ENCODE results near the gene WDPCP. TPM values are rescaled to one million over a fixed set of nuclear protein-coding genes. Genes with fewer than 3 reads are reported as not detected.
"Not testable (repeated sequence)": the region's sequence is repeated elsewhere in the genome, so short reads cannot be mapped to it uniquely, and the experiment has no call there.

WDPCP gene
- total RNA-seq, 2 experiments from 2014 or later, result 4.4 to 5.0 TPM

DNA sequence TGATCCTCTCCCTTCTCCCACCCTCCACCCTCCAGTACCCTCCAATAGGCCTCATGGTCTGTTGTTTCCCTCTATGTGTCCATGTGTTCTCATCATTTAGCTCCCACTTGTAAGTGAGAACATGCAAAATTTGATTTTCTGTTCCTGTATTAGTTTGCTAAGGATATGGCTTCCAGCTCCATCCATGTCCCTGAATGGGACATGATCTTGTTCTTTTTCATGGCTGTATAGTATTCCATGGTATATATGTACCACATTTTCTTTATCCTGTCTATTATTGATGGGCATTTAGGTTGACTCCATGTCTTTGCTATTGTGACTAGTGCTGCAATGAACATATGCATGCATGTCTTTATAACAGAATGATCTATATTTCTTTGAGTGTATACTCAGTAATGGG, 451.6 kb downstream of the WDPCP start:
- POLR2A ChIA-PET; intact Hi-C loops (cut with micrococcal nuclease); H3K36me3 Mint-ChIP-seq; H3K27me3 Mint-ChIP-seq; H3K27ac Mint-ChIP-seq; H3K4me1 Mint-ChIP-seq (ENCODE audit: low read depth); H3K4me3 Mint-ChIP-seq; CTCF ChIA-PET; DNase-seq: not testable (repeated sequence)
- peaks cover 68% of the 10 kb centered on the region for H3K9me3 Mint-ChIP-seq

DNA sequence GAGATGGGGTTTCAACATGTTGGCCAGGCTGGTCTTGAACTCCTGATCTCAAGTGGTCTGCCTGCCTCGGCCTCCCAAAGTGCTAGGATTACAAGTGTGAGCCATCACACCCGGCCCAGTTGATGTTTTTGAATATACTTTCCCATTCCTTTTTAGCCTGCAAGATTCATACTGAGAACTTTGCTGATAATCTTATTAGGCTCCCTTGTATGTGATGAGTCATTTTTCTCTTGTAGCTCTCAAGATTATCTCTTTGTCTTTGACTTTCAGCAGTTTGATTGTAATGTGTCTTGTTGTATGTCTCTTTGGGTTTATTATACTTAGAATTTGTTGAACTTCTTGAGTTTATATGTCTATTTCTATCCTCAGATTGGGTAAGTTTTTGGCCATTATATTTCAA, 456.3 kb downstream of the WDPCP start:
- DNase-seq, result no peak
- intact Hi-C loops (cut with micrococcal nuclease), result no loop called here
- H3K9me3 Mint-ChIP-seq, result peaks cover 46% of the 10 kb centered on the region
- no peaks in the 10 kb centered on the region for H3K36me3 Mint-ChIP-seq
- H3K27me3 Mint-ChIP-seq, result no peaks in the 10 kb centered on the region
- ChIA-PET POLR2A (no interaction called here), CTCF (no interaction called here)
- H3K4me3 Mint-ChIP-seq, result no peak overlapping the region
- no peak overlapping the region for H3K27ac Mint-ChIP-seq
- no peaks in the 10 kb centered on the region for H3K4me1 Mint-ChIP-seq (ENCODE audit: low read depth)

- peaks cover 39% of the 10 kb centered on the region for H3K9me3 Mint-ChIP-seq
- intact Hi-C loops (cut with micrococcal nuclease), result no loop called here
- H3K27ac Mint-ChIP-seq, result no peak overlapping the region
- H3K36me3 Mint-ChIP-seq, result no peaks in the 10 kb centered on the region
- DNase-seq, result no peak
- no peaks in the 10 kb centered on the region for H3K27me3 Mint-ChIP-seq
- no peak overlapping the region for H3K4me3 Mint-ChIP-seq
- POLR2A ChIA-PET, result no interaction called here
- no peaks in the 10 kb centered on the region for H3K4me1 Mint-ChIP-seq (ENCODE audit: low read depth)
- CTCF ChIA-PET, result no interaction called here
Observed at GRCh38 chr2:63131196-63131595, 457.1 kb downstream of the WDPCP start.

DNA sequence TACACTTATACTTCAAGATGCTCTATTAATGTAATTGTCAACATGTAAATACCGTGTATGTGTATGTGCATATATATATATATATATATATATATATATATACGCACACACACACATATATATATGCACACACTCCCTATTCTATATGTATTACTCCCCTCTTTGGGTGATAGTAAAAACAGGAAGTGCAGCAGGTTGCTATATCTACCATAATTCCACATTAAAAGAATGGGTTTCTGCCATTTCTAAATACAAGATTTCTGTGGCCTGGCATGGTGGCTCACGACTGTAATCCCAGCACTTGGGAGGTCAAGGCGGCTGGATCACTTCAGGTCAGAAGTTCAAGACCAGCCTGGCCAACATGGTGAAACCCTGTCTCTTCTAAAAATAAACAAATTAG, 460.7 kb downstream of the WDPCP start:
- ChIA-PET POLR2A (no interaction called here), CTCF (no interaction called here)
- H3K4me1 Mint-ChIP-seq (ENCODE audit: low read depth), result no peaks in the 10 kb centered on the region
- no peaks in the 10 kb centered on the region for H3K36me3 Mint-ChIP-seq
- intact Hi-C loops (cut with micrococcal nuclease), result no loop called here
- no peaks in the 10 kb centered on the region for H3K27me3 Mint-ChIP-seq
- no peak for DNase-seq
- H3K27ac Mint-ChIP-seq, result no peak overlapping the region
- H3K4me3 Mint-ChIP-seq, result no peak overlapping the region
- peaks cover 24% of the 10 kb centered on the region for H3K9me3 Mint-ChIP-seq

DNA sequence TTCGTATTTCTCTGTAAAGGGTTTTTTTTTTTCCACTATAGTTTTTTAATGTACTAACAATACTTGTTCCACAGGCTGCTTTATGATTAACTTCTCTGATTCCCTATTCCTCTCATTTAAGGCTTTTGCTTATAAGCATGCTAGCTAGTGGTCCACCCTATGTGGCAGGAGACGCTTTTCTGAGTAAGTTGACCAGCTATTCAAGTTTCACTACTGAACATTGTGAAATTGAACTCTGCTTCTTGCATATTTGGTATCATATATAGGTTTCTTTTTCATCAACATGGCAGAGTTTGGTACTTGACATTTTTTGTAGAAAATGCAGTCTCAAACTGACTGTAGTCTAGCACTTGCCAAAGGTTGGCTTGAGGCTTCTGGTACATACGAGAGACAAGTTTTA, 463.4 kb downstream of the WDPCP start:
- DNase-seq, result no peak
- intact Hi-C loops (cut with micrococcal nuclease), result no loop called here
- ChIA-PET POLR2A (no interaction called here), CTCF (no interaction called here)
- Mint-ChIP-seq H3K4me1 (ENCODE audit: low read depth) (no peaks in the 10 kb centered on the region), H3K36me3 (peaks cover 5% of the 10 kb centered on the region), H3K27me3 (no peaks in the 10 kb centered on the region), H3K4me3 (no peak overlapping the region), H3K27ac (no peak overlapping the region), H3K9me3 (peaks cover 6% of the 10 kb centered on the region)

DNA sequence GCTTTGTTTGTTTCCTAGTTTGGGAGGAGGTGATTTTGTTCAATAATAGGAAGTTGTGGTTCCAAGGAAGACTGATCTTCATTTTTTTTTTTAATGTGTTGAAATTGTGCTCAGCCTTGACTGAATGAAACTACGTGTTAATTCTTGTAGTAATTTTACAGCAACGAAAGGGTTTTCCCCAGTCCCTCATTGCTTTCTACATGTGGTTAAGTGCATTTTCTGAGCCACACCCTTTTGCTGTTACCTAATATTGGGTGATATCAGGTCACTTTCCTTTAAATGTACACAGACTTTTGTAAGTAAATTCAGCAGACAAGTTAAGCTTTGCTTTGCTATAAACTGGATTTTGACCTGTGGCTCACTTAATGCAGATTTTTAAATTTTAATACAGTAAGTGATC, 464.1 kb downstream of the WDPCP start:
- Mint-ChIP-seq H3K4me1 (ENCODE audit: low read depth) (no peaks in the 10 kb centered on the region), H3K36me3 (peaks cover 5% of the 10 kb centered on the region), H3K9me3 (peaks cover 4% of the 10 kb centered on the region), H3K4me3 (no peak overlapping the region), H3K27ac (no peak overlapping the region), H3K27me3 (no peaks in the 10 kb centered on the region)
- POLR2A ChIA-PET, result no interaction called here
- DNase-seq, result no peak
- CTCF ChIA-PET, result no interaction called here
- intact Hi-C loops (cut with micrococcal nuclease), result no loop called here

DNA sequence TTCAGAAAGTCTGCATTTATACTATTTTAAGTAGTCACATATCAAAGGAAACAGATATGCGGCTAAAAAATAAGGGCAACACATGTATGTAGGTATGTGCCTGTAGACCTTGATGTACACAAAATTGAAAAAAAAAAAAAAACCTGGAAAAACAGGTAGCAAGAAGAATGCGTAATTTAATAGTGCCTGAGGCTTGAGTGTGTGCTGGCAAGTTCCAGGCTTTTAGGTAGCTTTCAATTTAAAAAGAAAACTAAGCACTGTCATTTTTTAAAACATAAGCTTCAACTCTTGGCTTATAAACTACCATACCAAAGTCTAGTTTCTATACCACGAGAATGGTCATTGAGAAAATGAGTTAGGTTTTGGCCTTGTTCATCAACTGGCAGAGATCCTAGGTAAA, 465.4 kb downstream of the WDPCP start:
- DNase-seq, result no peak
- Mint-ChIP-seq H3K36me3 (peaks cover 5% of the 10 kb centered on the region), H3K9me3 (peaks cover 8% of the 10 kb centered on the region), H3K27me3 (no peaks in the 10 kb centered on the region), H3K4me3 (no peak overlapping the region), H3K27ac (no peak overlapping the region), H3K4me1 (ENCODE audit: low read depth) (no peaks in the 10 kb centered on the region)
- ChIA-PET CTCF (no interaction called here), POLR2A (no interaction called here)
- intact Hi-C loops (cut with micrococcal nuclease), result no loop called here

DNA sequence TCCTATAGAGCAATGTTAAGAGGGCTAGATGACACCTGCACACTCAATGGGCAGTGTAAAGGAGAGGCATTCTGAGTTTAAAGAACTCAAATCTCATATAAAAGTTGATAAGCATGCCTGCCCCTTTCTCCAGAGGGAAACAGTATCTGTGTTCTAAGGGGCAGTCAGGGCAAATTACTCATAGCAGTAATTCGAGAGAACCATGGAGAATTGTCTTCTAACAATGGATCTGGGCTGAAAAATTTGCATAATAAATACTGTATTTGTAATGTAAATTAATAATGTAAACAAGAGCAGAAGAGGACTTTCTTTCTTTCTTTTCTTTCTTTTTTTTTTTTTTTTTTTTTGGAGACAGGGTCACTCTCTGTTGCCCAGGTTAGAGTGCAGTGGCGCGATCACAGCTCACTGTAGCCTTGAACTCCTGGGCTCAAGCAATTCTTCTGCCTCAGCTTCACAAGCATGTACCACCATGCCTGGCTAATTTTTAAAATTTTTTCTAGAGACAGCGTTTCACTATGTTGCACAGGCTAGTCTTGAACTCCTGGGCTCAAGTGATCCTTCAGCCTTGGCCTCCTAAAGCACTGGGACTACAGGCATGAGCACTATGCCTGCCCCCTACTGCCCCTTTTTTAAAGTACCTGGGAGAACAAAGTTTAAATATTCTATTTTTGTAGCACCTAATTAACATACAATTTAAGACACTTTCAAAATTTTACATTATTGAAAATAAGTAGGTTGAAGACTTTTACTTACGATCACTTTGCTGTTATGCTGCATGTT, 467.0 kb downstream of the WDPCP start:
- no peak overlapping the region for H3K4me3 Mint-ChIP-seq
- ChIA-PET CTCF (no interaction called here), POLR2A (no interaction called here)
- no peak overlapping the region for H3K27ac Mint-ChIP-seq
- H3K4me1 Mint-ChIP-seq (ENCODE audit: low read depth), result no peaks in the 10 kb centered on the region
- peaks cover 5% of the 10 kb centered on the region for H3K36me3 Mint-ChIP-seq
- DNase-seq, result no peak
- H3K27me3 Mint-ChIP-seq, result no peaks in the 10 kb centered on the region
- peaks cover 19% of the 10 kb centered on the region for H3K9me3 Mint-ChIP-seq
- intact Hi-C loops (cut with micrococcal nuclease), result no loop called here

DNA sequence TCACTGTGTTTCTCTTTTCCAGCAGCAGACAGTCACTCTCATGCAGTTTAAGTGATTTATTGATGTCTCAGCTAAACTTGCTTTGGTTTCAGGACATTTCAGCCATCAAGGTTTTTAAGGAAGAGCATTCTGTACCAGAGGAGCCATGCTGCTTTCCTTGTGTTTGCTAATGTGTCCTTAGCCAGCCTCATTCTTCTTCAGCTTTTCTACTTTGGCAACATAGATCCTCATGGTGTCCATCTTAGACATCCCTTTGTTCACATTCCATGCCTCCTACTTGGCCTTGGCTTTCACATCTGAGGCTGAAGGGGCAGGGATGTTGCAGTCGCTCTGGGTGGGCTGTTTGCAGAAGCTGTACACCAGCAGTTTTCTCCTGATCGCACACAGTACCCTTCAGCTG, 469.5 kb downstream of the WDPCP start:
- H3K4me3 Mint-ChIP-seq, result no peak overlapping the region
- ChIA-PET CTCF (no interaction called here), POLR2A (no interaction called here)
- H3K36me3 Mint-ChIP-seq, result peaks cover 5% of the 10 kb centered on the region
- H3K27ac Mint-ChIP-seq, result no peak overlapping the region
- intact Hi-C loops (cut with micrococcal nuclease), result no loop called here
- peaks cover 33% of the 10 kb centered on the region for H3K9me3 Mint-ChIP-seq
- DNase-seq, result no peak
- no peaks in the 10 kb centered on the region for H3K4me1 Mint-ChIP-seq (ENCODE audit: low read depth)
- no peaks in the 10 kb centered on the region for H3K27me3 Mint-ChIP-seq

DNA sequence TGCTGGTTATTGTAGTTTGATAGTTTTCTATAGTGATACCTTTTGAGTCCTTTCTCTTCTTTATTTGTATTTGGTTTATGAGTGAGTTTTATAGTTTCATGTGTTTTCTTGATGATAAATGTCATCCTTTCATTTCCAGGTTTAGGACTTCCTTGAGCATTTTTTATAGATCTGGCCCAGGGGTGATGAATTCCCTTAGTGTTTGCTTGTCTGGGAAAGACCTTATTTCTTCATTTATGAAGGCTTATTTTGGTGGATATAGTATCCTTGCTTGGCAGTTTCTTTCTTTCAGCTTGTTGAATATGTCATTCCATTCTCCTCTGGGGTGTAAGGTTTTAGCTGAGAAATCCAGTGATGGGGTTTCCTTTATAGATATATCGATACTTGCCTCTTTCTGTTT, 483.8 kb downstream of the WDPCP start:
- intact Hi-C loops (cut with micrococcal nuclease), result no loop called here
- no peak for DNase-seq
- no peak overlapping the region for H3K27ac Mint-ChIP-seq
- H3K4me1 Mint-ChIP-seq (ENCODE audit: low read depth), result no peaks in the 10 kb centered on the region
- H3K27me3 Mint-ChIP-seq, result peaks cover 1% of the 10 kb centered on the region
- CTCF ChIA-PET, result no interaction called here
- POLR2A ChIA-PET, result no interaction called here
- H3K36me3 Mint-ChIP-seq, result no peaks in the 10 kb centered on the region
- no peak overlapping the region for H3K4me3 Mint-ChIP-seq
- H3K9me3 Mint-ChIP-seq, result peaks cover 36% of the 10 kb centered on the region

DNA sequence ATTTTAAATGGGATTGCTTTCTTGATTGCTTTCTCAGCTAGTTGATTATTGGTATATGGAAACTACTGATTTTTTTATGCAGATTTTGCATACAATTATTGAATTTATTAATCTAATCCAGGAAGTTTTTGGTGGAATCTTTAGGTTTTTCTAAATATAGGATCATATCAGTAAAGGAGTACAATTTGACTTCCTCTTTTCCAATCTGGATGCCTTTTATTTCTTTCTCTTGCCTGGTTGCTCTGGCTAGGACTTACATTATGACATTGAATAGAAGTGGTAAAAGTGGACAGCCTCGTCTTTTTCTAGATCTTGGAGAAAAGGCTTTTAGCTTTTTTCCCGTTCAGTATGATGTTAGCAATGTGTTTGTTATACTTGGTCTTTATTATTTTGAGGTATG, 486.3 kb downstream of the WDPCP start:
- Mint-ChIP-seq H3K4me1 (ENCODE audit: low read depth) (no peaks in the 10 kb centered on the region), H3K27me3 (peaks cover 1% of the 10 kb centered on the region), H3K4me3 (no peak overlapping the region), H3K27ac (no peak overlapping the region), H3K36me3 (no peaks in the 10 kb centered on the region), H3K9me3 (peaks cover 31% of the 10 kb centered on the region)
- DNase-seq, result no peak
- intact Hi-C loops (cut with micrococcal nuclease), result no loop called here
- ChIA-PET POLR2A (no interaction called here), CTCF (no interaction called here)

DNA sequence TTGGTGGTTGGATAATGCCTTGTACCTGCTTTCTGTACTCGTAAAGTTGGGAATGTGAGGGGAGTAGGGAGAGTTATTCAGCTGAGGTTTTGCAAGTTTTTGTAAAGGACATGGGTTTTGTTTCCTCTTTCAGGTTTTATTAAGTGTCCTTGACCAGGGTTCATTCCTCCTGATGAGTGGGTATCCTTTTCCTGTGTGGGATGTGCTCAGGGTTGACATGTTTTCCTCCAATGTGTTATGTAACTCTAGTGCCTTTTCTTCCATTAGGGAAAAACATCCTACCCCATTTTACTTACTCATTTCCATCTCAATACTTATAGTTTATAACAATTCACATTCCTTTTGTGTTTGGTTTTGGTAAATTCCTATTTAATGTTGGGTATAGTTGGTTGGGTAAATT, 489.2 kb downstream of the WDPCP start:
- POLR2A ChIA-PET, result no interaction called here
- DNase-seq, result no peak
- H3K9me3 Mint-ChIP-seq, result peaks cover 10% of the 10 kb centered on the region
- intact Hi-C loops (cut with micrococcal nuclease), result no loop called here
- no peaks in the 10 kb centered on the region for H3K36me3 Mint-ChIP-seq
- no peaks in the 10 kb centered on the region for H3K4me1 Mint-ChIP-seq (ENCODE audit: low read depth)
- no peak overlapping the region for H3K4me3 Mint-ChIP-seq
- CTCF ChIA-PET, result no interaction called here
- no peak overlapping the region for H3K27ac Mint-ChIP-seq
- no peaks in the 10 kb centered on the region for H3K27me3 Mint-ChIP-seq

- H3K27me3 Mint-ChIP-seq, result peaks cover 2% of the 10 kb centered on the region
- intact Hi-C loops (cut with micrococcal nuclease), result no loop called here
- ChIA-PET POLR2A (no interaction called here), CTCF (no interaction called here)
- H3K4me3 Mint-ChIP-seq, result no peak overlapping the region
- no peak overlapping the region for H3K27ac Mint-ChIP-seq
- no peaks in the 10 kb centered on the region for H3K36me3 Mint-ChIP-seq
- H3K4me1 Mint-ChIP-seq (ENCODE audit: low read depth), result no peaks in the 10 kb centered on the region
- peaks cover 4% of the 10 kb centered on the region for H3K9me3 Mint-ChIP-seq
- DNase-seq, result no peak
Observed at GRCh38 chr2:63096491-63096890, 491.8 kb downstream of the WDPCP start.

All from activated CD4-positive, alpha-beta memory T cell treated with anti-CD3 and anti-CD28 coated beads for 36 hours (primary cell).